PC-9 (cell line): Measurements from ENCODE around the gene MKNK2. TPM values are rescaled to one million over a fixed set of nuclear protein-coding genes. Genes with fewer than 3 reads are reported as not detected.

Experiments used
- total RNA-seq: library from RNA; stranded (reverse); gene quantifications from 2 replicates; pipeline ENCODE4 v1.2.3, GENCODE V29; 2021

Gene MKNK2
- total RNA-seq, 1 experiment from 2014 or later: 132 TPM

Other genes with a start within 250 kb of the MKNK2 start
- 8.3 and 9.0 TPM in 2 replicates for gene ATP8B3, start 239.0 kb downstream of the MKNK2 start, total RNA-seq
- 25.6 and 25.8 TPM in 2 replicates for gene REXO1, start 202.8 kb downstream of the MKNK2 start, total RNA-seq
- 26.7 and 41.2 TPM in 2 replicates for gene KLF16, start 187.7 kb downstream of the MKNK2 start, total RNA-seq
- gene ABHD17A, start 165.7 kb downstream of the MKNK2 start, total RNA-seq: 33.0 and 35.9 TPM in 2 replicates
- gene ADAT3, start 145.8 kb downstream of the MKNK2 start, total RNA-seq: 7.8 and 10.1 TPM in 2 replicates
- gene SCAMP4, start 145.8 kb downstream of the MKNK2 start, total RNA-seq: 61.7 and 69.8 TPM in 2 replicates
- 58.2 and 58.3 TPM in 2 replicates for gene CSNK1G2, start 110.1 kb downstream of the MKNK2 start, total RNA-seq
- 79.2 and 81.0 TPM in 2 replicates for gene BTBD2, start 35.5 kb downstream of the MKNK2 start, total RNA-seq
- gene MOB3A, start 45.1 kb upstream of the MKNK2 start, total RNA-seq: 22.8 and 28.9 TPM in 2 replicates
- 1.5 and 2.4 TPM in 2 replicates for gene IZUMO4, start 45.7 kb upstream of the MKNK2 start, total RNA-seq
- gene AP3D1, start 100.3 kb upstream of the MKNK2 start, total RNA-seq: 75.5 and 87.2 TPM in 2 replicates
- 16.0 and 23.9 TPM in 2 replicates for gene DOT1L, start 112.7 kb upstream of the MKNK2 start, total RNA-seq
- gene PLEKHJ1, start 185.1 kb upstream of the MKNK2 start, total RNA-seq: 38.6 and 45.9 TPM in 2 replicates
- gene SF3A2, start 185.6 kb upstream of the MKNK2 start, total RNA-seq: 73.5 and 83.0 TPM in 2 replicates
- 6.9 and 8.1 TPM in 2 replicates for gene AMH, start 198.1 kb upstream of the MKNK2 start, total RNA-seq
- gene JSRP1, start 205.2 kb upstream of the MKNK2 start, total RNA-seq: 1.1 and 1.4 TPM in 2 replicates
- not detected in 2 replicates for gene PEAK3, start 230.9 kb upstream of the MKNK2 start, total RNA-seq